Activated CD4-positive, alpha-beta T cell treated with anti-CD3 and anti-CD28 coated beads, Interleukin-10, Interleukin-2, amounts not matched to agents 100 ng/mL and 50 ng/mL, durations not matched to agents 16 hours and 8 hours (primary cell): Measurements from ENCODE around the gene SHH.
"Not testable (repeated sequence)": the region's sequence is repeated elsewhere in the genome, so short reads cannot be mapped to it uniquely, and the experiment has no call there.

ENCODE experiments used
- DNase-seq: peaks from one replicate; pipeline ENCODE4 v3.0.0-alpha.2; 2020

SHH gene

GRCh38 chr7:155842496-155843265, 30.4 kb upstream of the SHH start:
- no peak for DNase-seq

- DNase-seq = no peak
Observed at GRCh38 chr7:155840909-155841308, 28.6 kb upstream of the SHH start.

- DNase-seq = no peak
Observed at GRCh38 chr7:155840262-155840885, 28.1 kb upstream of the SHH start.

GRCh38 chr7:155839461-155839860, 27.2 kb upstream of the SHH start:
- no peak for DNase-seq

GRCh38 chr7:155838312-155838711, 26.0 kb upstream of the SHH start:
- DNase-seq = not testable (repeated sequence)

- DNase-seq = no peak
Observed at GRCh38 chr7:155837126-155837479, 24.8 kb upstream of the SHH start.

- DNase-seq = no peak
Observed at GRCh38 chr7:155836216-155837125, 24.2 kb upstream of the SHH start.

- DNase-seq = no peak
Observed at GRCh38 chr7:155835446-155836215, 23.4 kb upstream of the SHH start.

GRCh38 chr7:155834486-155835048, 22.3 kb upstream of the SHH start:
- DNase-seq = no peak

GRCh38 chr7:155833651-155834050, 21.4 kb upstream of the SHH start:
- no peak for DNase-seq

GRCh38 chr7:155832581-155832981, 20.3 kb upstream of the SHH start:
- no peak for DNase-seq

GRCh38 chr7:155831807-155832524, 19.7 kb upstream of the SHH start:
- DNase-seq = no peak

- no peak for DNase-seq
Observed at GRCh38 chr7:155830961-155831806, 18.9 kb upstream of the SHH start.

GRCh38 chr7:155829796-155830470, 17.7 kb upstream of the SHH start:
- DNase-seq = no peak

- DNase-seq = no peak
Observed at GRCh38 chr7:155825336-155825735, 13.1 kb upstream of the SHH start.

- DNase-seq = no peak
Observed at GRCh38 chr7:155824227-155824886, 12.1 kb upstream of the SHH start.

- no peak for DNase-seq
Observed at GRCh38 chr7:155821851-155822250, 9.6 kb upstream of the SHH start.

GRCh38 chr7:155820788-155821187, 8.5 kb upstream of the SHH start:
- DNase-seq = no peak

- DNase-seq = no peak
Observed at GRCh38 chr7:155820246-155820645, 8.0 kb upstream of the SHH start.

GRCh38 chr7:155819186-155819585, 6.9 kb upstream of the SHH start:
- no peak for DNase-seq
